HTR-8/SVneo (cell line): ENCODE results near the gene CDYL2.

Source experiments
- DNase-seq: peaks from one replicate; pipeline ENCODE4 v3.0.0; 2011; ENCODE audit warnings: low spot score, mixed read lengths; ENCODE audit not compliant: insufficient read length
- FAIRE-seq: peaks from 2 replicates; lab custom pipeline; 2011; peaks lifted over from hg19 to GRCh38; lab: Jason Lieb, UNC

CDYL2 gene

GRCh38 chr16:80611930-80612327, 192.5 kb downstream of the CDYL2 start:
- FAIRE-seq (no peak), DNase-seq (no peak)

- peak; percentile 89 for FAIRE-seq
Observed at GRCh38 chr16:80611171-80611929, 193.0 kb downstream of the CDYL2 start.

GRCh38 chr16:80610481-80611156, 193.8 kb downstream of the CDYL2 start:
- DNase-seq = no peak
- FAIRE-seq = no peak

More at GRCh38 chr16:80611171-80611929, 193.0 kb downstream of the CDYL2 start:
- DNase-seq = no peak

GRCh38 chr16:80608946-80609345, 195.5 kb downstream of the CDYL2 start:
- FAIRE-seq (no peak), DNase-seq (no peak)

- FAIRE-seq (no peak), DNase-seq (no peak)
Observed at GRCh38 chr16:80607204-80607603, 197.2 kb downstream of the CDYL2 start.

GRCh38 chr16:80606221-80606766, 198.1 kb downstream of the CDYL2 start:
- DNase-seq (no peak), FAIRE-seq (peak; percentile 48)

- no peak for DNase-seq
- peak; percentile 51 for FAIRE-seq
Observed at GRCh38 chr16:80604600-80605355, 199.6 kb downstream of the CDYL2 start.

- peak; percentile 84 for FAIRE-seq
- peak; percentile 45 for DNase-seq
Observed at GRCh38 chr16:80602894-80603293, 201.5 kb downstream of the CDYL2 start.

GRCh38 chr16:80601182-80601581, 203.2 kb downstream of the CDYL2 start:
- no peak for FAIRE-seq
- DNase-seq = no peak

- peak; percentile 97 for FAIRE-seq
- peak; percentile 59 for DNase-seq
Observed at GRCh38 chr16:80599466-80599865, 204.9 kb downstream of the CDYL2 start.

GRCh38 chr16:80596507-80597207, 207.7 kb downstream of the CDYL2 start:
- DNase-seq (no peak), FAIRE-seq (peak; percentile 69)

- FAIRE-seq (peak; percentile 40), DNase-seq (no peak)
Observed at GRCh38 chr16:80594756-80595155, 209.6 kb downstream of the CDYL2 start.

GRCh38 chr16:80592273-80592672, 212.1 kb downstream of the CDYL2 start:
- no peak for FAIRE-seq
- no peak for DNase-seq

GRCh38 chr16:80591071-80591915, 213.1 kb downstream of the CDYL2 start:
- DNase-seq (no peak), FAIRE-seq (no peak)

GRCh38 chr16:80587071-80587470, 217.3 kb downstream of the CDYL2 start:
- DNase-seq (no peak), FAIRE-seq (no peak)

- DNase-seq (no peak), FAIRE-seq (no peak)
Observed at GRCh38 chr16:80586476-80586875, 217.9 kb downstream of the CDYL2 start.

GRCh38 chr16:80585764-80586163, 218.6 kb downstream of the CDYL2 start:
- FAIRE-seq (peak; percentile 13), DNase-seq (no peak)

- FAIRE-seq (peak; percentile 91), DNase-seq (peak; percentile 72)
Observed at GRCh38 chr16:80583466-80583865, 220.9 kb downstream of the CDYL2 start.
